Sigmoid colon (tissue), 7 donors: ENCODE results near the gene ISOC2. TPM values are rescaled to one million over a fixed set of nuclear protein-coding genes. Genes with fewer than 3 reads are reported as not detected.

ENCODE experiments used
- DNase-seq: peaks from one replicate; pipeline ENCODE4 v3.0.0-alpha.2; 2019
- H3K27ac ChIP-seq, 4 donors: fragments of 200-600 bp; sonication (generic); one replicate each; pipeline ENCODE4 v1.5.1; 2016 to 2019; ENCODE audit warnings: mild to moderate bottlenecking in 1 of 4
- H3K27me3 ChIP-seq, 3 donors: fragments of 200-600 bp; sonication (generic); one replicate each; pipeline ENCODE4 v1.5.1; 2019; ENCODE audit warnings: mild to moderate bottlenecking in 1 of 3
- H3K36me3 ChIP-seq, 4 donors: fragments of 200-600 bp; sonication (generic); one replicate each; pipeline ENCODE4 v1.5.1; 2016 to 2019
- H3K4me1 ChIP-seq, 4 donors: fragments of 200-600 bp; sonication (generic); one replicate each; pipeline ENCODE4 v1.5.1; 2017 to 2019
- H3K4me3 ChIP-seq, 4 donors: fragments of 200-600 bp; sonication (generic); one replicate each; pipeline ENCODE4 v1.5.1; 2017 to 2019; ENCODE audit warnings: mild to moderate bottlenecking in 2 of 4, moderate library complexity in 1 of 4
- H3K9me3 ChIP-seq, 4 donors: fragments of 200-600 bp in 3 of 4; sonication (generic) in 3 of 4; one replicate each; pipeline versions ENCODE4 v1.5.1 to v1.6.1; 2013 to 2019
- CTCF ChIP-seq, 4 experiments: fragments of 450-650 bp in 3 of 4; fragments of 200-600 bp in 1 of 4; IDR thresholded peaks; one replicate each; pipeline ENCODE4 v1.5.1; 2016 to 2019; ENCODE audit warnings: antibody characterized with exemption in 4 of 4, mild to moderate bottlenecking in 3 of 4, moderate library complexity in 2 of 4
- EP300 ChIP-seq, 4 donors: sonication (generic); formaldehyde crosslinking; IDR thresholded peaks; one replicate each; pipeline ENCODE4 v1.6.1; 2017; ENCODE audit warnings: antibody characterized with exemption in 4 of 4
- POLR2A ChIP-seq, 2 donors: fragments of 450-650 bp; IDR thresholded peaks; one replicate each; pipeline ENCODE4 v1.6.1; 2016; ENCODE audit warnings: antibody characterized with exemption in 2 of 2, mild to moderate bottlenecking in 2 of 2, moderate library complexity in 2 of 2
- POLR2AphosphoS5 ChIP-seq, 4 donors: sonication (generic); formaldehyde crosslinking; IDR thresholded peaks; one replicate each; pipeline ENCODE4 v1.6.1; 2017; ENCODE audit warnings: antibody characterized with exemption in 4 of 4
- WGBS, 2 donors: extraction: QIAGEN DNeasy Blood & Tissue Kit; methylation state at CpG; one replicate each; pipeline ENCODE4 v1.1.7; 2013; 5-methylcytosine and 5-hydroxymethylcytosine counted together
- intact Hi-C: fragments of 100-400 bp; cut with DNase I; formaldehyde crosslinking; loops from one replicate; pipeline ENCODE4 v1.15.1; 2023
- polyA plus RNA-seq, 3 donors: library from polyadenylated mRNA; stranded (reverse); fragments of 200-250 nt; gene quantifications; one replicate each; pipeline ENCODE4 v1.2.3, GENCODE V29; 2013
- total RNA-seq, 4 donors: library from RNA; depleted of rRNA; stranded (reverse); fragments of >200 nt; gene quantifications; one replicate each; pipeline ENCODE4 v1.1.0, GENCODE V29; 2016
- donor health status: healthy with polysubstance abuse.
- donor health status: Bipolar disorder and iron deficiency.
- donor health status: healthy.

ISOC2 gene
- total and polyA plus RNA-seq, 7 donors: 90.3 to 173 (median 114) TPM

- Histone ChIP-seq H3K27ac (no peak overlapping the region), H3K27me3 (peaks cover 52 to 75% (median 58%) of the 10 kb centered on the region in 3 donors), H3K36me3 (no peaks in the 10 kb centered on the region), H3K4me3 (no peak overlapping the region), H3K9me3 (no peaks in the 10 kb centered on the region), H3K4me1 (peaks cover 0 to 25% (median 21%) of the 10 kb centered on the region in 4 donors)
- DNase-seq: no peak
- TF ChIP-seq POLR2AphosphoS5 (IDR thresholded peaks at IDR 0.05) (no peak), EP300 (IDR thresholded peaks at IDR 0.05) (no peak), POLR2A (IDR thresholded peaks at IDR 0.05) (no peak), CTCF (IDR thresholded peaks at IDR 0.05) (no peak)
- 38 to 41% methylated on average over 18 of the region's 18 CpGs for WGBS, 2 donors
- intact Hi-C loops: no loop called here
Measured at GRCh38 chr19:55443824-55444480, 17.5 kb downstream of the ISOC2 start.

- H3K27me3 ChIP-seq: peaks cover 59 to 82% (median 65%) of the 10 kb centered on the region in 3 donors
- H3K36me3 ChIP-seq: no peaks in the 10 kb centered on the region
- H3K4me1 ChIP-seq: peaks cover 0 to 25% (median 21%) of the 10 kb centered on the region in 4 donors
- H3K27ac ChIP-seq: no peak within 1 kb of the TSS
- H3K9me3 ChIP-seq: no peaks in the 10 kb centered on the region
- 2 to 9% methylated on average over 43 of the region's 43 CpGs for WGBS, 2 donors
- H3K4me3 ChIP-seq: no peak within 1 kb of the TSS
- no peak for TF ChIP-seq EP300 (IDR thresholded peaks at IDR 0.05)
- TF ChIP-seq CTCF (IDR thresholded peaks at IDR 0.05): no peak
- TF ChIP-seq POLR2A (IDR thresholded peaks at IDR 0.05): no peak
- TF ChIP-seq POLR2AphosphoS5 (IDR thresholded peaks at IDR 0.05): no peak
- no peak for DNase-seq
- intact Hi-C loops: no loop called here
Measured at GRCh38 chr19:55443045-55443823, 18.2 kb downstream of the ISOC2 start, which contains the start of gene SHISA7. Gene SHISA7, minus strand, starts transcription at chr19:55443300. Its CDS starts 437 bp downstream, at chr19:55442863.

GRCh38 chr19:55442372-55442961 is 19.0 kb downstream of the ISOC2 start:
- WGBS, 2 donors: 1% methylated on average over 72 of the region's 72 CpGs
- no peak for DNase-seq
- intact Hi-C loops: no loop called here
- H3K4me1 ChIP-seq: peaks cover 0 to 25% (median 21%) of the 10 kb centered on the region in 4 donors
- no peak for TF ChIP-seq EP300 (IDR thresholded peaks at IDR 0.05)
- no peak for TF ChIP-seq CTCF (IDR thresholded peaks at IDR 0.05)
- TF ChIP-seq POLR2AphosphoS5 (IDR thresholded peaks at IDR 0.05): no peak
- no peak for TF ChIP-seq POLR2A (IDR thresholded peaks at IDR 0.05)
- no peak overlapping the region for H3K27ac ChIP-seq
- H3K36me3 ChIP-seq: no peaks in the 10 kb centered on the region
- no peak overlapping the region for H3K4me3 ChIP-seq
- no peaks in the 10 kb centered on the region for H3K9me3 ChIP-seq
- H3K27me3 ChIP-seq: peaks cover 66 to 90% (median 73%) of the 10 kb centered on the region in 3 donors

GRCh38 chr19:55441692-55442321 is 19.6 kb downstream of the ISOC2 start:
- 3% methylated on average over 39 of the region's 39 CpGs for WGBS, 2 donors
- DNase-seq: no peak
- no peak overlapping the region for H3K27ac ChIP-seq
- no peaks in the 10 kb centered on the region for H3K36me3 ChIP-seq
- H3K4me1 ChIP-seq: peaks cover 0 to 25% (median 21%) of the 10 kb centered on the region in 4 donors
- H3K27me3 ChIP-seq: peaks cover 67 to 96% (median 75%) of the 10 kb centered on the region in 3 donors
- H3K9me3 ChIP-seq: no peaks in the 10 kb centered on the region
- intact Hi-C loops: no loop called here
- no peak overlapping the region for H3K4me3 ChIP-seq
- no peak for TF ChIP-seq CTCF (IDR thresholded peaks at IDR 0.05)
- TF ChIP-seq POLR2A (IDR thresholded peaks at IDR 0.05): no peak
- no peak for TF ChIP-seq POLR2AphosphoS5 (IDR thresholded peaks at IDR 0.05)
- TF ChIP-seq EP300 (IDR thresholded peaks at IDR 0.05): no peak
